Neural crest cell (in vitro differentiated cells): ENCODE results near the gene DNAAF2. TPM values are rescaled to one million over a fixed set of nuclear protein-coding genes. Genes with fewer than 3 reads are reported as not detected.

Source experiments
- DNase-seq: peaks from one replicate; pipeline ENCODE4 v3.0.0; 2021; ENCODE audit warnings: low read depth, mixed read lengths, low spot score
- H3K27ac Mint-ChIP-seq: one replicate; pipeline ENCODE4 v1.8.0; 2021; ENCODE audit warnings: mild to moderate bottlenecking, mixed read lengths; ENCODE audit not compliant: unreplicated experiment
- H3K27me3 Mint-ChIP-seq: 2 replicates; pipeline ENCODE4 v1.8.0; 2021; ENCODE audit warnings: low read depth, mild to moderate bottlenecking, mixed read lengths
- H3K36me3 Mint-ChIP-seq: 2 replicates; pipeline ENCODE4 v1.8.0; 2021; ENCODE audit warnings: low read depth, mild to moderate bottlenecking, mixed read lengths
- H3K4me1 Mint-ChIP-seq: 2 replicates; pipeline ENCODE4 v1.8.0; 2021; ENCODE audit warnings: mixed read lengths
- H3K4me3 Mint-ChIP-seq: one replicate; pipeline ENCODE4 v1.8.0; 2021; ENCODE audit warnings: mild to moderate bottlenecking, mixed read lengths
- H3K9me3 Mint-ChIP-seq: 2 replicates; pipeline ENCODE4 v1.8.0; 2021; ENCODE audit warnings: mixed read lengths
- total RNA-seq: library from RNA; stranded (reverse); gene quantifications from 2 replicates; pipeline ENCODE4 v1.2.1, GENCODE V29; 2021
- TF ChIP-seq, protein P1 (sequence below): fragments of 200-600 bp; sonication (generic); conservative IDR thresholded peaks from 2 replicates; pipeline ENCODE4 v1.5.0; 2021; ENCODE audit warnings: antibody characterized with exemption, mild to moderate bottlenecking

Gene DNAAF2
- total RNA-seq, 1 donor from 2014 or later = 20.4 TPM

DNA sequence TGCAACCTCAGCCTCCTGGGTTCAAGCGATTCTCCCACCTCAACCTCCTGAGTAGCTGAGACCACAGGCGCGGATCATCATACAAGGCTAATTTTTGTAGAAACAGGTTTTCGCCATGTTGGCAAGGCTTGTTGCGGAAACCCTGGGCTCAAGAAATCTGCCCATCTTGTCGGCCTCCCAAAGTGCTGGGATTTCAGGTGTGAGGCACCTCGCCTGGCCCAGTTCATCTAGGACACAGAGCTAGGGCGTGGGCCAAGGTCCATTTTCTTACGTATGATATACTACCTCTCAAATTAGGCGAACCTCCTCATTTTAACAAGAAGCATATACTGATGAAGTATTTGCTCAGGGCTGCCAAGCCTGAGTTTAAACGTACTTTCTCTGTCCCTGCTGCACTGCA is 51.0 kb downstream of the DNAAF2 start:
- DNase-seq = no peak
- Mint-ChIP-seq H3K4me1 (peaks cover 48% of the 10 kb centered on the region), H3K4me3 (peak overlapping the region; percentile 99), H3K27me3 (peaks cover 13% of the 10 kb centered on the region), H3K36me3 (peaks cover 30% of the 10 kb centered on the region), H3K27ac (peak overlapping the region; percentile 52), H3K9me3 (no peaks in the 10 kb centered on the region)
- TF ChIP-seq, protein P1, sequence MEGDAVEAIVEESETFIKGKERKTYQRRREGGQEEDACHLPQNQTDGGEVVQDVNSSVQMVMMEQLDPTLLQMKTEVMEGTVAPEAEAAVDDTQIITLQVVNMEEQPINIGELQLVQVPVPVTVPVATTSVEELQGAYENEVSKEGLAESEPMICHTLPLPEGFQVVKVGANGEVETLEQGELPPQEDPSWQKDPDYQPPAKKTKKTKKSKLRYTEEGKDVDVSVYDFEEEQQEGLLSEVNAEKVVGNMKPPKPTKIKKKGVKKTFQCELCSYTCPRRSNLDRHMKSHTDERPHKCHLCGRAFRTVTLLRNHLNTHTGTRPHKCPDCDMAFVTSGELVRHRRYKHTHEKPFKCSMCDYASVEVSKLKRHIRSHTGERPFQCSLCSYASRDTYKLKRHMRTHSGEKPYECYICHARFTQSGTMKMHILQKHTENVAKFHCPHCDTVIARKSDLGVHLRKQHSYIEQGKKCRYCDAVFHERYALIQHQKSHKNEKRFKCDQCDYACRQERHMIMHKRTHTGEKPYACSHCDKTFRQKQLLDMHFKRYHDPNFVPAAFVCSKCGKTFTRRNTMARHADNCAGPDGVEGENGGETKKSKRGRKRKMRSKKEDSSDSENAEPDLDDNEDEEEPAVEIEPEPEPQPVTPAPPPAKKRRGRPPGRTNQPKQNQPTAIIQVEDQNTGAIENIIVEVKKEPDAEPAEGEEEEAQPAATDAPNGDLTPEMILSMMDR = no peak

DNA sequence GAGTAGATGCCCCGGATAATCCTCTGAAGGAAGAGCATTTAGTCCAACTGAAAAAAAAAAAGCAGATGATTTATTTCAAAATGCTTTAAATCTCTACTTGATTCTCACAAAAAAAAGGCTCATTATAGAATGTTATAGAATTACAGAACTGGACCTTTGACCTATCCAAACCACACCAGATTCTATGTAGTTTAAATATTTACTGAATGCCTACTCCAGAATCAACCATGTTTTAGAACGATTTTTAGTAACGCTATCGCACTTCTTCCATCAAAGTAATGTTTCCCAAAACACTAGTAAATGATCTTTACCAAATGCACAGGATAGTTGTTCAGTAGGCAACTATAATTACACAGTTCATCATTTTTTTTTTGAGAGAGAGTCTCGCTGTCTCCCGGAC is 51.4 kb downstream of the DNAAF2 start:
- Mint-ChIP-seq H3K4me1 (peaks cover 48% of the 10 kb centered on the region), H3K9me3 (no peaks in the 10 kb centered on the region), H3K27ac (peak overlapping the region; percentile 52), H3K4me3 (peak overlapping the region; percentile 99), H3K36me3 (peaks cover 30% of the 10 kb centered on the region), H3K27me3 (peaks cover 13% of the 10 kb centered on the region)
- no peak for DNase-seq
- TF ChIP-seq, protein P1 = no peak

DNA sequence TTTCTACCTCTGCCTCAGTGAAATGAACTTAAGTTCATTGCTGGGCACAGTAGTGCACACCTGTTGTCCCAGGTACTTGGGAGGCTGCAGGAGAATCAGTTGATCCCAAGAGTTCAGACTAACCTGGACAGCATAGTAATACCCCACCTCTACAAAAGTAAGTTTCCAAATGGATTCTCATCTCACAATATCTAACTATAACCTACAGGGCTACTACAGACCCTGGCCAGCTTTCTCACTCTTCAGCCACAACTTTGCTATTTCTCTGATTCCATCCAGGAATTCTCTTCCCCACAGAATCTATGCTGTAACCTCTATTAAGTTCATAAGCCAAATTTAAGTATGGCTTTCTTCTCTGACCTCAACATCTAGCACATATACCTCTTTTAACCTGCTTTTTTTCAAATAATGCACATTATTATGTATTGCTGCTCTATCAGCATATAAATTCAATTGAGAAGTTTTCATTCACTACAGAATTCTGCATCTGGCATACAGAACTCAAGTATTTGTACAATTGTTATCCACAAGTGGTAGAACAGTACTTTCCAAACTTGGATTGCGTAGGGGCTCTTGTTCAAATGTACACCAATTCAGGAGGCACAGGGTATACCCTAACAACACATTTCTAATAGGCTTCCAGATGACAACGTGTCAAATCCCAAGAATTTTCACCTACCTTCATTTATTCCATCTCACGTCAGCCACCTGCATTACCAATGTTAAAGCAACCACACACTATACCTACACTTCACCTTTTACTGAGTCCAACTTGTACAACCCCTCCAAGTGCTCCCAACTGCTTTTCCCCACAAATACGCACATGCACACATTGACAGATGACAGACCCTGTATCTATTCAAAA is 52.7 kb downstream of the DNAAF2 start:
- Mint-ChIP-seq H3K4me3 (peak overlapping the region; percentile 99), H3K36me3 (peaks cover 36% of the 10 kb centered on the region)

DNA sequence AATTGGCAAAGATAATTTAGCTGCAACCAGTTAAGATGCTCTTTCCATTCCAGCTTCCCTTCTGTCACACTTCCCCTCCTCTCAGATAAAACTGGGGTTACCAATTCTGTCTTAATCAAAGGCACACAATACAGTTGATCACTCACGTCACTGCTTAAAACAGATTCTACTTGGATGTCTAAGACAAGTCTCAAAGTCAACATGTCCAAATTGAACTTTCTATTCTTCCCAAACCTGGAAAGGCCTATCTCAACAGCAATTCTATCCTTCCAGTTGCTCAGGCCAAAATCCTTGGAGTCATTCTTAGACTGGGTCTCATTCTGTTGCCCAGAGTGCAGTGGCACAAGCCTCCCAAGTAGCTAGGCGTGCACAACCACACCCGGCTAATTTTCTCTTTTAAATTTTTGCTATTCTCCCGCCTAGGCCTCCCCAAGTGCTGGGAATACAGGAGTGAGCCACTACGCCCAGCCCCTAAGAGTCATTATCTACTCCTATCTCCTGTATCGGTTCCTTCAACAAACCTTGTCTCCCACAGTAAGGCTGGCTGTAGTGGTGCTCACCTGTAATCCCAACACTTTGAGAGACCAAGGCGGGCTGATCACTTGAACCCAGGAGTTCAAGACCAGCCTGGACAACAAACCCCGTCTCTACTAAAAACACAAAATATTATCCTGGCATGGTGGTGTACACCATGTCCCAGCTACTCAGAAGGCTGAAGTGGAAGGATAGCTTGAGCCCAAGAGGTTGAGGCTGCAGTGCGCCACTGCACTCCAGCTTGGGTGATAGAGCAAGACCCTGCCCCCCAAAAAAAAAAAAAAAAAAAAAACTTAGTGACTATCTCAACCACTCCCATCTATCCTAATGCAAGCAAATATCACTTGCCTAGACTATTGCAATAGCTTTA is 53.6 kb downstream of the DNAAF2 start:
- no peak for DNase-seq
- TF ChIP-seq, protein P1 = no peak
- Mint-ChIP-seq H3K9me3 (no peaks in the 10 kb centered on the region), H3K4me3 (peak overlapping the region; percentile 99), H3K4me1 (peaks cover 41% of the 10 kb centered on the region), H3K36me3 (peaks cover 39% of the 10 kb centered on the region), H3K27me3 (peaks cover 10% of the 10 kb centered on the region), H3K27ac (no peak overlapping the region)

More for the DNA sequence above, 52.7 kb downstream of the DNAAF2 start:
- Mint-ChIP-seq H3K27ac (peak overlapping the region; percentile 53), H3K27me3 (peaks cover 13% of the 10 kb centered on the region), H3K4me1 (peaks cover 48% of the 10 kb centered on the region), H3K9me3 (no peaks in the 10 kb centered on the region)
- TF ChIP-seq, protein P1 = no peak
- no peak for DNase-seq

DNA sequence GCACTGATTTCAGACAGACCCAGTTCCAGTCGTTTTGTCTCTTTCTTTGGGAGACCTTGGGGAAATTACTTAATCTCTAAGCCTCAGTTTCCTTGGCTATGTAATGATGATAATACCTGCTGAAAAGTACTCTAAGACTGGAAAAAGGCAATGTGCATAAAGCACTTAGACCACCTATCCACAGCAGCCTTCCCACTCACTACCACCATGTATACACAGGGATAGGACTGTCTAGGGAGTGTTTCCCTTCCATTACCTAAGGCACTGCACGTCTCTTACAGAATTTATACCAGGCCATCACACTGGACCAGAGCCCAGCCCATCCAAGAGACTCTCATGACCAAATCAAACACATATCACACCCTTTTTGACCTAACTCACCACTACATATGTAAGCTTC is 55.2 kb downstream of the DNAAF2 start:
- peak overlapping the region; percentile 29 for H3K4me3 Mint-ChIP-seq
- H3K9me3 Mint-ChIP-seq = no peaks in the 10 kb centered on the region
- no peak overlapping the region for H3K27ac Mint-ChIP-seq
- TF ChIP-seq, protein P1 = no peak
- H3K36me3 Mint-ChIP-seq = peaks cover 30% of the 10 kb centered on the region
- no peak for DNase-seq
- no peaks in the 10 kb centered on the region for H3K27me3 Mint-ChIP-seq
- H3K4me1 Mint-ChIP-seq = peaks cover 28% of the 10 kb centered on the region
